Measurements from ENCODE around the gene AKNA. TPM values are rescaled to one million over a fixed set of nuclear protein-coding genes. Genes with fewer than 3 reads are reported as not detected.
A peak's percentile ranks its signal among the peaks of the same experiment; 100 is the strongest.
"Not testable (repeated sequence)": the region's sequence is repeated elsewhere in the genome, so short reads cannot be mapped to it uniquely, and the experiment has no call there.

AKNA gene
- total and polyA plus RNA-seq, 2 of the 8 experiments (the other 6 are each of a cell fraction or from before 2014, with no cell fraction given): 21.0 to 27.4 TPM

DNA sequence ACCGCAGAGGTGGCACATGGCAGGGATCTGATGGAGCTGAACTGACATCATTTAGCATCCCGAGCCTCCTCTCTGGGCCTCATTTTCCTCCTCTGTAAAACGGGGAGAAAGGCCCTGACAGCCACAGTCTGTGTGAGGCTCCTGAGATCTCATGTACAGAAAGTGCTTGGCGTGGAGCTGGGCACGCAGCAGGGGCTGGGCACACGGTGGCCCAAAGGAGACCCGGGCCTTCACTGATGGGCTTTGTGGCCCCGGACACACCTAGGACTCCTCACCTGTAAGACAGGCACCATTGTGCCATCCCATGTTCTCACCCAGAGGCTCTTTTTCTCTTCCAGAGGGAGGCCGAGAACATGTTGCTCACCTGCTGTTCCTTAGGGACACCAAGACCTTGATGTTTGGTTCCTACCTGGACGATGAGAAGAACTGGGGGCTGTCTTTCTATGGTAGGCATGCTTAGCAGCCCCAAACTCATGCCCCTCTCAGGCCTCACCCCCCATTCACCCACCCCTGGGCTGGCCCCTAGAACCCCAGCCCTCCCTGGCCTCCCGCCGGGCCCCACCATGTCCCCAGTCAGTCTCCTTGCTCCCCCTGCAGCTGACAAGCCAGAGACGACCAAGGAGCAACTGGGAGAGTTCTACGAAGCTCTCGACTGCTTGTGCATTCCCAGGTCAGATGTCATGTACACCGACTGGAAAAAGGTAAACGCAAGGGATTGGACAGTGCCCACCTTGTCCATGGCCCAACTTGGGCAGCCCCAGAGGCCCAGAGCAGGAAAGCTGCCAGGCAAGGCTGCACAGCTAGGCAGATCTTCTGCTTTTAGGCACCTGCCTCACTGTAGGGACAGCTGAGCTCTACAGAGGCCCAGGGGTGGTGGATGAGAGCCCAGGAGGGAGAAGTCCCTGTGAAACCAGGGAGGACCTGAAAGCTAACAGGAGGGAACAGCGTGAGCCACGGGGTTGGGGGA lies 56.3 kb downstream of the AKNA start:
- not testable (repeated sequence) for H2AK5ac ChIP-seq (ENCODE audit: low read depth, low read length); H2BK12ac ChIP-seq (ENCODE audit: low read depth, low read length); H3K79me2 ChIP-seq (ENCODE audit: control insufficient read depth in 1 of 2, insufficient read depth in 2 of 2, low read length in 2 of 2); H2BK20ac ChIP-seq (ENCODE audit: low read length); H3K23me2 ChIP-seq (ENCODE audit: low read depth, low read length); H3K18ac ChIP-seq (ENCODE audit: extremely low read depth, low read length); H3K4me3 ChIP-seq (ENCODE audit: extremely low read depth in 1 of 4, insufficient read depth in 2 of 4, low read depth in 3 of 4, low read length in 4 of 4); H3K4me1 ChIP-seq (replicated peaks in 1 of 4; ENCODE audit: control insufficient read depth in 3 of 4, insufficient read depth in 4 of 4, low read length in 3 of 4); H2BK5ac ChIP-seq (ENCODE audit: low read depth, low read length); FAIRE-seq; H3K23ac ChIP-seq (ENCODE audit: insufficient read length); H3K9ac ChIP-seq (replicated peaks in 1 of 4; ENCODE audit: extremely low read depth in 1 of 4, low read depth in 3 of 4, low read length in 3 of 4); H3K27me3 ChIP-seq (replicated peaks in 1 of 4; ENCODE audit: control insufficient read depth in 3 of 4, extremely low read depth in 1 of 4, insufficient read depth in 3 of 4, low read length in 3 of 4); H2AFZ ChIP-seq (ENCODE audit: low read length); H2BK15ac ChIP-seq (ENCODE audit: low read length); H3K4ac ChIP-seq (replicated peaks; ENCODE audit: insufficient read length, low read depth, low read length); H3K27ac ChIP-seq (ENCODE audit: low read depth, low read length); DNase-seq (ENCODE audit: low read depth in 1 of 2, low spot score in 2 of 2); H4K91ac ChIP-seq (replicated peaks; ENCODE audit: insufficient read length, low read length); H3K14ac ChIP-seq (ENCODE audit: insufficient read length); H3K36me3 ChIP-seq (ENCODE audit: control insufficient read depth in 2 of 4, insufficient read depth in 4 of 4, low read length in 3 of 4); H3K79me1 ChIP-seq (ENCODE audit: low read depth, low read length); H4K20me1 ChIP-seq (replicated peaks in 1 of 2; ENCODE audit: control insufficient read depth in 1 of 2, insufficient read depth in 2 of 2, low read length in 2 of 2); H3K56ac ChIP-seq (replicated peaks; ENCODE audit: insufficient read length, low read depth, low read length); H2BK120ac ChIP-seq (replicated peaks; ENCODE audit: low read depth, low read length); H3K9me3 ChIP-seq (ENCODE audit: insufficient read depth in 2 of 2, low read depth in 1 of 2, low read length in 1 of 2); H3K4me2 ChIP-seq (ENCODE audit: insufficient read depth in 1 of 2, low read depth in 2 of 2, low read length in 2 of 2); H4K5ac ChIP-seq (ENCODE audit: insufficient read length, low read depth, low read length)
- 85% methylated on average over 10 of the region's 19 CpGs; no CpG with 5 or more reads in 1 of the 2 experiments for WGBS, 2 experiments (ENCODE audit: extremely low coverage in 1 of 2, insufficient coverage in 1 of 2, insufficient read length in 1 of 2, insufficient replicate concordance in 2 of 2, low coverage in 1 of 2, low lambda C conversion rate in 2 of 2, missing lambda C conversion rate in 1 of 2)
- peak overlapping the region; percentile 85; the same call in 1 of the 2 replicates for H4K8ac ChIP-seq (ENCODE audit: extremely low read depth, insufficient read depth, low read length)
- ChIA-PET CTCF (ENCODE audit: partially characterized antibody) (interaction anchor here (0.7 kb wide), 1 partner anchor 12 kb away, joined by 3 read pairs; no protein-coding TSS in a partner anchor), POLR2A (ENCODE audit: partially characterized antibody) (interaction anchor here (0.7 to 1.4 kb wide), 2 partner anchors 54 to 65 kb away, joined by 3 to 5 read pairs; no protein-coding TSS in a partner anchor)
